NCI-H187 treated with DMSO at 0.1 percent for 48 hours (cell line): Measurements from ENCODE around the gene MFSD6.
"Not testable (repeated sequence)": the region's sequence is repeated elsewhere in the genome, so short reads cannot be mapped to it uniquely, and the experiment has no call there.

ENCODE experiments used
- DNase-seq: peaks from one replicate; lab custom pipeline; 2025; lab: John Stamatoyannopoulos, UW

MFSD6 gene

GRCh38 chr2:190501702-190502407, 93.7 kb downstream of the MFSD6 start:
- DNase-seq = no peak

- no peak for DNase-seq
Observed at GRCh38 chr2:190503088-190503487, 94.9 kb downstream of the MFSD6 start.

GRCh38 chr2:190504912-190505311, 96.8 kb downstream of the MFSD6 start:
- no peak for DNase-seq

GRCh38 chr2:190505696-190506095, 97.5 kb downstream of the MFSD6 start:
- DNase-seq = no peak

- no peak for DNase-seq
Observed at GRCh38 chr2:190506666-190507065, 98.5 kb downstream of the MFSD6 start.

- no peak for DNase-seq
Observed at GRCh38 chr2:190507135-190507534, 99.0 kb downstream of the MFSD6 start.

GRCh38 chr2:190509895-190510294, 101.7 kb downstream of the MFSD6 start:
- not testable (repeated sequence) for DNase-seq

GRCh38 chr2:190511104-190511503, 102.9 kb downstream of the MFSD6 start:
- no peak for DNase-seq

GRCh38 chr2:190512539-190513095, 104.5 kb downstream of the MFSD6 start:
- DNase-seq = no peak

- DNase-seq = no peak
Observed at GRCh38 chr2:190513877-190514276, 105.7 kb downstream of the MFSD6 start.

- DNase-seq = no peak
Observed at GRCh38 chr2:190514676-190515075, 106.5 kb downstream of the MFSD6 start.

GRCh38 chr2:190515687-190516086, 107.5 kb downstream of the MFSD6 start:
- DNase-seq = no peak

GRCh38 chr2:190517468-190517867, 109.3 kb downstream of the MFSD6 start:
- DNase-seq = no peak

- DNase-seq = no peak
Observed at GRCh38 chr2:190519975-190520767, 112.0 kb downstream of the MFSD6 start.

- DNase-seq = no peak
Observed at GRCh38 chr2:190524928-190525327, 116.8 kb downstream of the MFSD6 start.

- no peak for DNase-seq
Observed at GRCh38 chr2:190526105-190526750, 118.1 kb downstream of the MFSD6 start.

GRCh38 chr2:190527214-190527613, 119.1 kb downstream of the MFSD6 start:
- no peak for DNase-seq

GRCh38 chr2:190527918-190528317, 119.8 kb downstream of the MFSD6 start:
- DNase-seq = no peak

GRCh38 chr2:190528521-190529001, 120.4 kb downstream of the MFSD6 start:
- DNase-seq = no peak

- no peak for DNase-seq
Observed at GRCh38 chr2:190529486-190530247, 121.5 kb downstream of the MFSD6 start.

GRCh38 chr2:190530248-190530900, 122.2 kb downstream of the MFSD6 start:
- no peak for DNase-seq
